GM12878 (cell line): ENCODE measurements around the gene SCD5. TPM values are rescaled to one million over a fixed set of nuclear protein-coding genes. Genes with fewer than 3 reads are reported as not detected.
"Not testable (repeated sequence)": the region's sequence is repeated elsewhere in the genome, so short reads cannot be mapped to it uniquely, and the experiment has no call there.

Experiments used
- ATAC-seq: fragments of 200-7000 bp; cut with Tn5 transposase; 3 replicates; pipeline ENCODE4 v1.9.1; 2020; ENCODE audit warnings: mild to moderate bottlenecking, moderate library complexity
- BruUV-seq: library from RNA; stranded (reverse); fragments of 400-500 nt; replicated peaks from 2 replicates; lab custom pipeline; 2021; lab: Mats Ljungman, UMichigan
- CTCF ChIA-PET: fragments of 300-600 bp; sonication (Branson Sonifier 250); formaldehyde crosslinking; extraction: SDS; loops from one replicate; lab custom pipeline; 2021; ENCODE audit warnings: inconsistent platforms; lab: Yijun Ruan, JAX
- POLR2A ChIA-PET: fragments of 350-600 bp; formaldehyde crosslinking; extraction: SDS; loops from one replicate; lab custom pipeline; 2021; ENCODE audit warnings: inconsistent platforms; lab: Charles Lee
- RAD21 ChIA-PET: fragments of 300-600 bp; sonication (Branson Sonifier 250); formaldehyde crosslinking; loops from one replicate; lab custom pipeline; 2023; ENCODE audit warnings: antibody characterized with exemption; ENCODE audit not compliant: unreplicated experiment; lab: Charles Lee
- SMC1A ChIA-PET: fragments of 300-600 bp; sonication (Branson Sonifier 250); formaldehyde crosslinking; loops from one replicate; lab custom pipeline; 2023; ENCODE audit not compliant: unreplicated experiment, uncharacterized antibody; lab: Charles Lee
- DNase-seq: peaks from one replicate; pipeline ENCODE4 v3.0.0-alpha.2; 2011; ENCODE audit warnings: low read depth, low spot score
- FAIRE-seq: peaks from 3 replicates; lab custom pipeline; 2011; peaks lifted over from hg19 to GRCh38; lab: Jason Lieb, UNC
- H2AFZ ChIP-seq: 2 replicates; pipeline ENCODE4 v1.6.0; 2011; ENCODE audit warnings: low read depth, low read length, control low read depth; ENCODE audit not compliant: control insufficient read depth
- H3K27ac ChIP-seq: 2 replicates; pipeline ENCODE4 v1.5.1; 2011; ENCODE audit warnings: control low read depth; ENCODE audit not compliant: control insufficient read depth, insufficient read depth
- H3K27me3 ChIP-seq, 2 experiments: replicated peaks in 1 of 2; 2 replicates each; pipeline versions ENCODE4 v1.6.0 to v1.6.1; 2011; ENCODE audit warnings: low read length in 1 of 2; ENCODE audit not compliant: control insufficient read depth in 2 of 2, insufficient read depth in 2 of 2
- H3K36me3 ChIP-seq, 2 experiments: 2 replicates each; pipeline ENCODE4 v1.5.1; 2011; ENCODE audit warnings: low read length in 1 of 2; ENCODE audit not compliant: control insufficient read depth in 2 of 2, insufficient read depth in 2 of 2
- H3K4me1 ChIP-seq: 2 replicates; pipeline ENCODE4 v1.6.1; 2011; ENCODE audit warnings: mild to moderate bottlenecking, low read length, moderate library complexity, mixed read lengths; ENCODE audit not compliant: control insufficient read depth, insufficient read depth
- H3K4me2 ChIP-seq: 2 replicates; pipeline ENCODE4 v1.6.0; 2011; ENCODE audit warnings: control low read depth; ENCODE audit not compliant: control insufficient read depth, insufficient read depth
- H3K4me3 ChIP-seq: fragments of 200-600 bp; sonication (generic); 2 replicates; pipeline ENCODE4 v1.5.1; 2016
- H3K79me2 ChIP-seq: 2 replicates; pipeline ENCODE4 v1.6.0; 2011; ENCODE audit warnings: low read length; ENCODE audit not compliant: control insufficient read depth, insufficient read depth
- H3K9ac ChIP-seq: 2 replicates; pipeline ENCODE4 v1.8.0; 2011; ENCODE audit warnings: low read length, control low read depth, mixed read lengths; ENCODE audit not compliant: control insufficient read depth, insufficient read depth
- H3K9me3 ChIP-seq: replicated peaks from 3 replicates; pipeline ENCODE4 v1.5.1; 2011; ENCODE audit warnings: mild to moderate bottlenecking, low read length; ENCODE audit not compliant: control insufficient read depth, insufficient read depth
- H4K20me1 ChIP-seq: 2 replicates; pipeline ENCODE4 v1.6.0; 2011; ENCODE audit not compliant: control insufficient read depth, insufficient read depth
- BCL11A ChIP-seq: IDR thresholded peaks from 2 replicates; pipeline ENCODE4 v1.6.1; 2011; ENCODE audit warnings: low read depth, low read length
- CBX3 ChIP-seq: fragments of 200-600 bp; sonication (generic); IDR thresholded peaks from 2 replicates; pipeline ENCODE4 v1.6.1; 2016; ENCODE audit warnings: low read depth, borderline replicate concordance
- EZH2 ChIP-seq: IDR thresholded peaks from 2 replicates; pipeline ENCODE4 v1.6.1; 2012; ENCODE audit warnings: low read depth, mild to moderate bottlenecking, control low read depth, inconsistent platforms, low read length, borderline replicate concordance; ENCODE audit not compliant: control insufficient read depth
- KAT2A ChIP-seq: conservative IDR thresholded peaks from 2 replicates; pipeline ENCODE4 v1.6.1; 2011; ENCODE audit warnings: low read depth, low read length; ENCODE audit not compliant: control insufficient read depth
- MEF2A ChIP-seq: IDR thresholded peaks from 2 replicates; pipeline ENCODE4 v1.6.1; 2011; ENCODE audit warnings: low read depth, mild to moderate bottlenecking, low read length, moderate library complexity; ENCODE audit not compliant: insufficient read depth
- MEF2B ChIP-seq: fragments of 450-650 bp; IDR thresholded peaks from 2 replicates; pipeline ENCODE4 v1.6.1; 2018; ENCODE audit warnings: mild to moderate bottlenecking, moderate library complexity; ENCODE audit not compliant: partially characterized antibody, poor library complexity, severe bottlenecking
- SIX5 ChIP-seq: IDR thresholded peaks from 2 replicates; pipeline ENCODE4 v1.6.1; 2011; ENCODE audit warnings: mild to moderate bottlenecking, low read depth, low read length, moderate library complexity; ENCODE audit not compliant: severe bottlenecking
- SKIL ChIP-seq: fragments of 450-650 bp; IDR thresholded peaks from 2 replicates; pipeline ENCODE4 v1.6.1; 2017; ENCODE audit warnings: mild to moderate bottlenecking, low read depth, inconsistent platforms; ENCODE audit not compliant: poor library complexity, severe bottlenecking
- YY1 ChIP-seq: IDR thresholded peaks from 2 replicates; pipeline ENCODE4 v1.6.1; 2011; ENCODE audit warnings: low read depth, mild to moderate bottlenecking, low read length
- ZNF274 ChIP-seq: IDR thresholded peaks from one replicate; pipeline ENCODE4 v1.8.0; 2011; ENCODE audit not compliant: insufficient read length, insufficient read depth
- WGBS: methylation state at CpG from one replicate; pipeline ENCODE4 v1.1.6; 2016; ENCODE audit warnings: low lambda C conversion rate; ENCODE audit not compliant: insufficient replicate concordance, insufficient coverage; ENCODE audit errors: missing lambda C conversion rate; 5-methylcytosine and 5-hydroxymethylcytosine counted together
- in situ Hi-C: fragments of 300-500 bp; cut with MboI; formaldehyde crosslinking; loops from 9 replicates; pipeline ENCODE4 v1.14.3; 2018; ENCODE audit warnings: mixed read lengths
- intact Hi-C: fragments of 100-400 bp; cut with micrococcal nuclease; formaldehyde crosslinking; loops from one replicate; pipeline ENCODE4 v1.14.2; 2022; ENCODE audit not compliant: unreplicated experiment
- polyA plus RNA-seq, 11 experiments: library from polyadenylated mRNA; depleted of rRNA in 4 of 11; unstranded in 6 of 11; stranded (reverse) in 5 of 11; fragments of >200 nt; fragmentation: Nextera tagmentation in 4 of 11; fragmentation: Illumina TruSeq in 1 of 11; extraction: Ambion mirVana in 4 of 11; extraction: Trizol in 1 of 11; gene quantifications; 1 replicate in 1 of 11; 2 replicates in 10 of 11; pipeline versions ENCODE4 v1.2.1 to v1.2.3, GENCODE V29; 2011 to 2016; ENCODE audit warnings: inconsistent platforms in 2 of 11, missing spikeins in 2 of 11, low read depth in 1 of 11
- total RNA-seq, 4 experiments: library from RNA; depleted of rRNA in 3 of 4; stranded (reverse); fragments of >200 nt in 3 of 4; fragmentation: Illumina TruSeq in 1 of 4; extraction: Trizol in 1 of 4; gene quantifications; 2 replicates each; pipeline versions ENCODE4 v1.2.1 to v1.2.3, GENCODE V29; 2013 to 2021

Gene SCD5
- total and polyA plus RNA-seq, 10 of the 15 experiments (the other 5 are each of a cell fraction or from before 2014, with no cell fraction given), result 2.4 to 15.0 (median 4.2) TPM

- intact Hi-C loops (no loop called here), in situ Hi-C loops (no loop called here)
- no peak overlapping the region for H3K27ac ChIP-seq
- DNase-seq, result no peak
- TF ChIP-seq YY1 (no peak), SIX5 (no peak), MEF2B (no peak), CBX3 (no peak), BCL11A (no peak), SKIL (no peak), EZH2 (no peak), KAT2A (no peak), ZNF274 (no peak), MEF2A (no peak)
- H4K20me1 ChIP-seq, result no peaks in the 10 kb centered on the region
- peaks cover 0 to 15% of the 10 kb centered on the region in 2 experiments; a peak in 2 of 4 replicates for H3K36me3 ChIP-seq
- no peak for FAIRE-seq
- H3K9ac ChIP-seq, result no peak overlapping the region
- ChIA-PET POLR2A (interaction anchor here (0.6 to 0.8 kb wide), 2 partner anchors 9 to 27 kb away, joined by 3 read pairs; no protein-coding TSS in a partner anchor), SMC1A (interaction anchor here (1.5 kb wide), 1 partner anchor 16 kb away, joined by 3 read pairs; no protein-coding TSS in a partner anchor), RAD21 (no interaction called here), CTCF (no interaction called here)
- H3K79me2 ChIP-seq, result no peaks in the 10 kb centered on the region
- 95% methylated on average over 1 of the region's 1 CpG for WGBS
- no peak overlapping the region for H2AFZ ChIP-seq
- no peaks in the 10 kb centered on the region; the same call in 2 of the 3 replicates for H3K9me3 ChIP-seq
- H3K27me3 ChIP-seq, result no peaks in the 10 kb centered on the region
- no peak; the same call in 2 of the 3 replicates for ATAC-seq
- H3K4me1 ChIP-seq, result no peaks in the 10 kb centered on the region
- no peak overlapping the region for H3K4me3 ChIP-seq
- BruUV-seq, result no TSS peak
- no peak overlapping the region for H3K4me2 ChIP-seq
Observed at GRCh38 chr4:82833696-82834313, 35.2 kb upstream of the SCD5 start.

- intact Hi-C loops, H3K4me2 ChIP-seq, in situ Hi-C loops, H3K9ac ChIP-seq, H4K20me1 ChIP-seq, H3K4me3 ChIP-seq, DNase-seq, H3K79me2 ChIP-seq, H3K9me3 ChIP-seq, ATAC-seq, RAD21 ChIA-PET, H3K27ac ChIP-seq, FAIRE-seq, CTCF ChIA-PET, H3K27me3 ChIP-seq, H3K4me1 ChIP-seq, H2AFZ ChIP-seq, BruUV-seq: not testable (repeated sequence)
- 97% methylated on average over 4 of the region's 4 CpGs for WGBS
- ChIA-PET SMC1A (interaction anchor here (1.5 kb wide), 1 partner anchor 17 kb away, joined by 3 read pairs; no protein-coding TSS in a partner anchor), POLR2A (interaction anchor here (0.8 kb wide), 1 partner anchor 10 kb away, joined by 3 read pairs; no protein-coding TSS in a partner anchor)
- H3K36me3 ChIP-seq, result peaks cover 0 to 19% of the 10 kb centered on the region in 2 experiments; a peak in 2 of 4 replicates
Observed at GRCh38 chr4:82833060-82833459, 34.5 kb upstream of the SCD5 start.
